ENCODE measurements around the gene ABCA13. TPM values are rescaled to one million over a fixed set of nuclear protein-coding genes. Genes with fewer than 3 reads are reported as not detected.

ABCA13 gene
- polyA plus RNA-seq, 3 donors = 0.10 to 0.41 (median 0.37) TPM

DNA sequence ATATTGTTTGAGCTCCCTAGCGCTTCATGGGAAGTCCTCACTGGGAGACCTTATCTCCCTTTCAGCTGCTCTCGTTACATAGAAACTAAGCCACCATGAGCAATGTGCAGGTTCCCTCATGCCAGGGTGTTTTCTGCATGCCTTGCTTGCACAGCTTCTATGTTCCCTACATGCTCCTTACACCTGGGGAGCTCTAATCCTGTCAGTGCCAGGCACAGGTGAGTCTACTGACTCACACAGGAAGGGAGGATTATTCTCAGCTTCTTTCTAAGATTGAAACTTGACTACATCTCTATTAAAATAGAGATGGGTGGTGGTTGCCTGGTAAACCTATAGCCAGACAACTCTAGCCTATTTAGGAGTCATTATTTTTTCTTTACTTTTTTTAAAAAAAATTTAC lies 377.4 kb downstream of the ABCA13 start:
- no peaks in the 10 kb centered on the region for H3K4me1 ChIP-seq (ENCODE audit: control insufficient read depth in 1 of 2, insufficient read depth in 2 of 2, low read length in 2 of 2)
- TF ChIP-seq, protein P1, sequence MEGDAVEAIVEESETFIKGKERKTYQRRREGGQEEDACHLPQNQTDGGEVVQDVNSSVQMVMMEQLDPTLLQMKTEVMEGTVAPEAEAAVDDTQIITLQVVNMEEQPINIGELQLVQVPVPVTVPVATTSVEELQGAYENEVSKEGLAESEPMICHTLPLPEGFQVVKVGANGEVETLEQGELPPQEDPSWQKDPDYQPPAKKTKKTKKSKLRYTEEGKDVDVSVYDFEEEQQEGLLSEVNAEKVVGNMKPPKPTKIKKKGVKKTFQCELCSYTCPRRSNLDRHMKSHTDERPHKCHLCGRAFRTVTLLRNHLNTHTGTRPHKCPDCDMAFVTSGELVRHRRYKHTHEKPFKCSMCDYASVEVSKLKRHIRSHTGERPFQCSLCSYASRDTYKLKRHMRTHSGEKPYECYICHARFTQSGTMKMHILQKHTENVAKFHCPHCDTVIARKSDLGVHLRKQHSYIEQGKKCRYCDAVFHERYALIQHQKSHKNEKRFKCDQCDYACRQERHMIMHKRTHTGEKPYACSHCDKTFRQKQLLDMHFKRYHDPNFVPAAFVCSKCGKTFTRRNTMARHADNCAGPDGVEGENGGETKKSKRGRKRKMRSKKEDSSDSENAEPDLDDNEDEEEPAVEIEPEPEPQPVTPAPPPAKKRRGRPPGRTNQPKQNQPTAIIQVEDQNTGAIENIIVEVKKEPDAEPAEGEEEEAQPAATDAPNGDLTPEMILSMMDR (IDR thresholded peaks at IDR 0.05) = no peak
- Mint-ChIP-seq H3K4me3 (no peak overlapping the region), H3K27me3 (ENCODE audit: low read depth in 3 of 3) (no peaks in the 10 kb centered on the region), H3K36me3 (no peaks in the 10 kb centered on the region), H3K9me3 (peaks cover 0 to 7% (median 0%) of the 10 kb centered on the region in 7 donors), H3K27ac (no peak overlapping the region), H3K4me1 (no peaks in the 10 kb centered on the region)
- no peaks in the 10 kb centered on the region for H3K36me3 ChIP-seq (replicated peaks in 1 of 2; ENCODE audit: control insufficient read depth in 1 of 2, insufficient read depth in 2 of 2, low read length in 2 of 2)
- no peaks in the 10 kb centered on the region for H3K79me2 ChIP-seq (ENCODE audit: insufficient read depth, low read length)
- intact Hi-C loops (cut with micrococcal nuclease) = no loop called here
- no peaks in the 10 kb centered on the region for H3K9me3 ChIP-seq (replicated peaks in 1 of 2; ENCODE audit: control insufficient read depth in 1 of 2, insufficient read depth in 1 of 2, low read length in 2 of 2)
- H2AFZ ChIP-seq (ENCODE audit: insufficient read depth, low read depth, low read length, poor library complexity, severe bottlenecking) = no peak overlapping the region
- H3K4me2 ChIP-seq (replicated peaks; ENCODE audit: extremely low read depth, low read length, poor library complexity, severe bottlenecking) = no peak overlapping the region
- no peaks in the 10 kb centered on the region for H4K20me1 ChIP-seq (ENCODE audit: insufficient read depth, low read length)
- no peak overlapping the region for H3K4me3 ChIP-seq (replicated peaks in 1 of 3; ENCODE audit: low read depth in 2 of 3, low read length in 3 of 3)
- DNase-seq = no peak
- no CpG with 5 or more reads among the region's 2 CpGs for WGBS (ENCODE audit: insufficient coverage)
- H3K27me3 ChIP-seq (ENCODE audit: control insufficient read depth in 2 of 2, insufficient read depth in 2 of 2, low read length in 2 of 2) = no peaks in the 10 kb centered on the region
- no peak overlapping the region for H3K27ac ChIP-seq (ENCODE audit: low read depth in 1 of 2, low read length in 2 of 2)
- H3K9ac ChIP-seq (ENCODE audit: insufficient read depth, low read length, poor library complexity, severe bottlenecking) = no peak overlapping the region

DNA sequence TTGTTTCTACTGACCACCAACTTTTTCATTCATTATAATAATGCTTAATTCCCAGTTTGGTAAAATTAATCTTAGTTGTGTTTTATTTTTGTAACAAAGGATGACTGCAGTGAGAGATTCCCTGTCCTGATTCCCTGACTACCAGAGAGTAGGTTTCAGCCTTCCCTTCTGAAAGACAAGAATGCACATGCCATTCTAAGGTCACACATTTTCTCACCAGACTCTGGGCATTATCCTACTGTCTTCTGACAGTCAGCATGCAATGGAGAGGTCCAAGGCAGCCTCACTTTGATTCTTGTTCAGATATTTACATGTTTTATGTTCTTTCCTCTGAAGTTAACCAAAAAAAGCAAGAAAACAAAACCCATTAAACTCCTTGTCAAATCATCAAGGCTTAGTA lies 380.4 kb downstream of the ABCA13 start:
- no peaks in the 10 kb centered on the region for H3K4me1 ChIP-seq (ENCODE audit: control insufficient read depth in 1 of 2, insufficient read depth in 2 of 2, low read length in 2 of 2)
- no peak overlapping the region for H3K9ac ChIP-seq (ENCODE audit: insufficient read depth, low read length, poor library complexity, severe bottlenecking)
- no peak overlapping the region for H3K27ac ChIP-seq (ENCODE audit: low read depth in 1 of 2, low read length in 2 of 2)
- Mint-ChIP-seq H3K9me3 (peaks cover 0 to 10% (median 5%) of the 10 kb centered on the region in 7 donors), H3K27me3 (ENCODE audit: low read depth in 3 of 3) (no peaks in the 10 kb centered on the region), H3K4me3 (no peak overlapping the region), H3K36me3 (no peaks in the 10 kb centered on the region), H3K27ac (no peak overlapping the region), H3K4me1 (no peaks in the 10 kb centered on the region)
- no peaks in the 10 kb centered on the region for H3K79me2 ChIP-seq (ENCODE audit: insufficient read depth, low read length)
- H3K27me3 ChIP-seq (ENCODE audit: control insufficient read depth in 2 of 2, insufficient read depth in 2 of 2, low read length in 2 of 2) = no peaks in the 10 kb centered on the region
- no peak overlapping the region for H3K4me2 ChIP-seq (replicated peaks; ENCODE audit: extremely low read depth, low read length, poor library complexity, severe bottlenecking)
- no peaks in the 10 kb centered on the region for H3K36me3 ChIP-seq (replicated peaks in 1 of 2; ENCODE audit: control insufficient read depth in 1 of 2, insufficient read depth in 2 of 2, low read length in 2 of 2)
- no peaks in the 10 kb centered on the region for H3K9me3 ChIP-seq (replicated peaks in 1 of 2; ENCODE audit: control insufficient read depth in 1 of 2, insufficient read depth in 1 of 2, low read length in 2 of 2)
- no peak overlapping the region for H3K4me3 ChIP-seq (replicated peaks in 1 of 3; ENCODE audit: low read depth in 2 of 3, low read length in 3 of 3)
- no peak overlapping the region for H2AFZ ChIP-seq (ENCODE audit: insufficient read depth, low read depth, low read length, poor library complexity, severe bottlenecking)
- no peaks in the 10 kb centered on the region for H4K20me1 ChIP-seq (ENCODE audit: insufficient read depth, low read length)
- TF ChIP-seq, protein P1 (IDR thresholded peaks at IDR 0.05) = no peak
- intact Hi-C loops (cut with micrococcal nuclease) = no loop called here
- no peak for DNase-seq
